ENCODE data around the gene SCGB3A1.

The SCGB3A1 gene

GRCh38 chr5:180625125-180625790, 34.0 kb upstream of the SCGB3A1 start:
- no peak for DNase-seq

GRCh38 chr5:180624587-180624986, 33.3 kb upstream of the SCGB3A1 start:
- no peak for DNase-seq

GRCh38 chr5:180623844-180624243, 32.5 kb upstream of the SCGB3A1 start:
- no peak for DNase-seq

GRCh38 chr5:180623411-180623834, 32.1 kb upstream of the SCGB3A1 start:
- no peak for DNase-seq

- DNase-seq = no peak
Measured at GRCh38 chr5:180622910-180623309, 31.6 kb upstream of the SCGB3A1 start.

GRCh38 chr5:180621311-180621710, 30.0 kb upstream of the SCGB3A1 start:
- DNase-seq = no peak

- DNase-seq = no peak
Measured at GRCh38 chr5:180620014-180620413, 28.7 kb upstream of the SCGB3A1 start.

GRCh38 chr5:180619563-180619915, 28.2 kb upstream of the SCGB3A1 start:
- no peak for DNase-seq

- DNase-seq = no peak
Measured at GRCh38 chr5:180618829-180619562, 27.7 kb upstream of the SCGB3A1 start.

GRCh38 chr5:180618487-180618828, 27.2 kb upstream of the SCGB3A1 start:
- no peak for DNase-seq

GRCh38 chr5:180613814-180614188, 22.5 kb upstream of the SCGB3A1 start:
- no peak for DNase-seq

GRCh38 chr5:180613188-180613813, 22.0 kb upstream of the SCGB3A1 start:
- DNase-seq = no peak

GRCh38 chr5:180612683-180613082, 21.4 kb upstream of the SCGB3A1 start:
- DNase-seq = no peak

- no peak for DNase-seq
Measured at GRCh38 chr5:180611140-180611850, 20.0 kb upstream of the SCGB3A1 start.

GRCh38 chr5:180609817-180610550, 18.7 kb upstream of the SCGB3A1 start:
- no peak for DNase-seq

- no peak for DNase-seq
Measured at GRCh38 chr5:180609386-180609785, 18.1 kb upstream of the SCGB3A1 start.

- DNase-seq = no peak
Measured at GRCh38 chr5:180608572-180609310, 17.4 kb upstream of the SCGB3A1 start.

- no peak for DNase-seq
Measured at GRCh38 chr5:180607861-180608571, 16.7 kb upstream of the SCGB3A1 start.

- DNase-seq = no peak
Measured at GRCh38 chr5:180606215-180606785, 15.0 kb upstream of the SCGB3A1 start.

GRCh38 chr5:180605554-180606214, 14.4 kb upstream of the SCGB3A1 start:
- DNase-seq = no peak

- DNase-seq = no peak
Measured at GRCh38 chr5:180604271-180604670, 13.0 kb upstream of the SCGB3A1 start.
